Lung (tissue), 12 donors: Measurements from ENCODE around the gene CCDC136. TPM values are rescaled to one million over a fixed set of nuclear protein-coding genes. Genes with fewer than 3 reads are reported as not detected.

Source experiments
- ATAC-seq: fragments of 200-7000 bp; cut with Tn5 transposase; one replicate; pipeline ENCODE4 v1.9.1; 2020; ENCODE audit warnings: moderate number of reproducible peaks; ENCODE audit not compliant: insufficient read depth, low FRiP score
- DNase-seq, 3 donors: peaks; one replicate each; pipeline ENCODE4 v3.0.0-alpha.2; 2013 to 2017
- H3K27ac ChIP-seq, 2 donors: one replicate each; pipeline ENCODE4 v1.5.1; 2013; ENCODE audit warnings: mild to moderate bottlenecking in 2 of 2, moderate library complexity in 2 of 2, control low read depth in 1 of 2, inconsistent platforms in 1 of 2, low read depth in 1 of 2, low read length in 1 of 2
- H3K27me3 ChIP-seq, 3 donors: one replicate each; pipeline ENCODE4 v1.5.1; 2013; ENCODE audit warnings: low read length in 2 of 3; ENCODE audit not compliant: control insufficient read depth in 3 of 3, insufficient read depth in 3 of 3
- H3K36me3 ChIP-seq, 4 donors: one replicate each; pipeline ENCODE4 v1.5.1; 2013; ENCODE audit warnings: low read length in 4 of 4, mild to moderate bottlenecking in 1 of 4, moderate library complexity in 1 of 4; ENCODE audit not compliant: control insufficient read depth in 4 of 4, insufficient read depth in 4 of 4
- H3K4me1 ChIP-seq, 5 donors: one replicate each; pipeline ENCODE4 v1.5.1; 2013; ENCODE audit warnings: low read length in 5 of 5, mild to moderate bottlenecking in 2 of 5, moderate library complexity in 1 of 5; ENCODE audit not compliant: control insufficient read depth in 5 of 5, insufficient read depth in 5 of 5
- H3K4me3 ChIP-seq: one replicate; pipeline ENCODE4 v1.5.1; 2013; ENCODE audit warnings: mild to moderate bottlenecking, control low read depth, moderate library complexity
- H3K9ac ChIP-seq, 2 donors: one replicate each; pipeline ENCODE4 v1.5.1; 2013; ENCODE audit warnings: low read length in 2 of 2, control low read depth in 1 of 2; ENCODE audit not compliant: insufficient read depth in 1 of 2
- H3K9me3 ChIP-seq, 4 donors: one replicate each; pipeline ENCODE4 v1.5.1; 2013; ENCODE audit warnings: low read length in 3 of 4, mild to moderate bottlenecking in 1 of 4, moderate library complexity in 1 of 4; ENCODE audit not compliant: control insufficient read depth in 4 of 4, insufficient read depth in 3 of 4
- CTCF ChIP-seq: IDR thresholded peaks from 2 replicates; pipeline ENCODE4 v1.5.1; 2012; ENCODE audit warnings: mild to moderate bottlenecking; ENCODE audit errors: control extremely low read depth, extremely low read depth
- WGBS, 2 donors: extraction: QIAGEN DNeasy Blood & Tissue Kit; methylation state at CpG; one replicate each; pipeline ENCODE4 v1.1.7; 2013; 5-methylcytosine and 5-hydroxymethylcytosine counted together
- polyA plus RNA-seq, 2 donors: library from polyadenylated mRNA; stranded (reverse); fragments of 200-250 nt; gene quantifications; one replicate each; pipeline ENCODE4 v1.2.1, GENCODE V29; 2013
- total RNA-seq, 2 donors: library from RNA; depleted of rRNA in 1 of 2; stranded (reverse); fragments of >200 nt in 1 of 2; gene quantifications; one replicate each; pipeline ENCODE4 v1.2.1, GENCODE V29; 2014 to 2021
- donor health status: control.
- donor health status: control.
- donor health status: Bipolar disorder and iron deficiency.
- donor health status: healthy.
- donor health status: DM: yes; HTN: yes; CAD: no.

Gene CCDC136
- total and polyA plus RNA-seq, 4 donors, result 0.70 to 6.4 (median 1.7) TPM

GRCh38 chr7:128867842-128868623, 76.3 kb downstream of the CCDC136 start:
- no peak overlapping the region for H3K27ac ChIP-seq
- no peak for TF ChIP-seq CTCF
- 82 to 83% methylated on average over 11 of the region's 11 CpGs for whole genome bisulfite sequencing, 2 donors
- H3K9ac ChIP-seq, result no peak overlapping the region
- no peaks in the 10 kb centered on the region for H3K9me3 ChIP-seq
- H3K4me3 ChIP-seq, result no peak overlapping the region
- ATAC-seq (no peak), DNase-seq (peak in 1 of 3 donors; percentile 32)
- peaks cover 0 to 8% (median 5%) of the 10 kb centered on the region in 3 donors for H3K27me3 ChIP-seq
- peaks cover 0 to 24% (median 3%) of the 10 kb centered on the region in 5 donors for H3K4me1 ChIP-seq
- H3K36me3 ChIP-seq, result peaks cover 0 to 15% (median 11%) of the 10 kb centered on the region in 4 donors

- no peaks in the 10 kb centered on the region for H3K9me3 ChIP-seq
- peaks cover 0 to 15% (median 11%) of the 10 kb centered on the region in 4 donors for H3K36me3 ChIP-seq
- no peak overlapping the region for H3K27ac ChIP-seq
- no peak for DNase-seq
- 41 to 50% methylated on average over 13 of the region's 13 CpGs for WGBS, 2 donors
- peaks cover 0 to 8% (median 5%) of the 10 kb centered on the region in 3 donors for H3K27me3 ChIP-seq
- H3K4me1 ChIP-seq, result peaks cover 0 to 19% (median 1%) of the 10 kb centered on the region in 5 donors
- no peak overlapping the region for H3K4me3 ChIP-seq
- no peak overlapping the region for H3K9ac ChIP-seq
- no peak for ATAC-seq
- TF ChIP-seq CTCF, result no peak
Observed at GRCh38 chr7:128868624-128869137, 76.9 kb downstream of the CCDC136 start.

- peaks cover 0 to 16% (median 0%) of the 10 kb centered on the region in 5 donors for H3K4me1 ChIP-seq
- no peak overlapping the region for H3K27ac ChIP-seq
- no peak for TF ChIP-seq CTCF
- ATAC-seq, result peak; percentile 59
- peaks cover 0 to 8% (median 5%) of the 10 kb centered on the region in 3 donors for H3K27me3 ChIP-seq
- no peak overlapping the region for H3K9ac ChIP-seq
- peaks cover 0 to 15% (median 11%) of the 10 kb centered on the region in 4 donors for H3K36me3 ChIP-seq
- H3K9me3 ChIP-seq, result no peaks in the 10 kb centered on the region
- 0 to 1% methylated on average over 54 to 86 of the region's 86 CpGs for WGBS, 2 donors
- peak overlapping the region; percentile 34 for H3K4me3 ChIP-seq
- peak; percentile 45 to 69 (median 55) for DNase-seq
Observed at GRCh38 chr7:128869138-128869943, 77.6 kb downstream of the CCDC136 start.
